Right renal cortex interstitium (tissue), 3 donors: ENCODE measurements around the gene PARP1. TPM values are rescaled to one million over a fixed set of nuclear protein-coding genes. Genes with fewer than 3 reads are reported as not detected.

Source experiments
- DNase-seq, 3 donors: peaks; one replicate each; pipeline ENCODE4 v3.0.0-alpha.2; 2013; ENCODE audit warnings: low read depth in 3 of 3, low spot score in 2 of 3
- polyA plus RNA-seq, 3 donors: library from polyadenylated mRNA; unstranded; fragments of 120-200 nt; gene quantifications; one replicate each; pipeline ENCODE4 v1.2.1, GENCODE V29; 2013; ENCODE audit not compliant: insufficient read length in 3 of 3

PARP1 gene
- polyA plus RNA-seq, 3 donors = 127 to 139 (median 131) TPM

DNA sequence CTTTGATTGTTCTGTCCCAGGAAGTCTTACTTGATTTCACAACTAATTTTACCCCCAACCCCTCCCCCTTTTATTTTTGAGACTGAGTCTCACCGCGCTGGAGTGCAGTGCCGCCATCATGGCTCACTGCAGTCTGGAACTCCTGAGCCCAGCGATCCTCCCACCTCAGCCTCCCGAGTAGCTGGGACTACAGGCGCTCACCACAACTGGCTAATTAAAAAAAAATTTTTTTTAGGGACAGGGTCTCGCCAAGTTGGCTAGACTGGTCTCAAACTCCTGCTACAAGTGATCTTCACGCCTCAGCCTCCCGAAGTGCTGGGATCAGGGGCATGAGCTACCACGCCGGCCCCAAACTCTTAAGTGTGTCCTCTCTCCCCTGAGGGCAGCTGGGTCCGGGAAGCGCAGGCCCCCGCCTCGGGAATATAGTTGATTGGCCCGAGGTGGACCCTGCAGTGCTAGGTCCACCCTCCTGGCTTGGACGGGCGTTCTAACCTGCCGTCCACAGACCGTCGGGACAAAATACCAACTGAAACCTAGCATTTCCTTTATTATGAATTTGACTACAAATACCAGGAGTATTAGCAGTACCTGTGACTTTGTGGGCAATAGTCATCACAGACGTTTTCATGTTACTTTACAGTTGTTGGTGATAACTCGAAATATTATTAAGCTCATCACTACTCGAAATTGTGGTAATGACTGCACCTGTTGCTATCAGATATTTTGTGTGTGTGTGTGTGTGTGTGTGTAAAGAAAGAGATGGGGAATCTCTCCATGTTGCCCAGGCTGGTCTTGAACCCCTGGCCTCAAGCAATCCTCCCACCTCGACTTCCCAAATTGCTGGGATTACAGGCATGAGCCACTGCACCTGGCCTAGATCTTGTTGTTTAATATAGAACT lies 642 bp upstream of the PARP1 start:
- no peak for DNase-seq

DNA sequence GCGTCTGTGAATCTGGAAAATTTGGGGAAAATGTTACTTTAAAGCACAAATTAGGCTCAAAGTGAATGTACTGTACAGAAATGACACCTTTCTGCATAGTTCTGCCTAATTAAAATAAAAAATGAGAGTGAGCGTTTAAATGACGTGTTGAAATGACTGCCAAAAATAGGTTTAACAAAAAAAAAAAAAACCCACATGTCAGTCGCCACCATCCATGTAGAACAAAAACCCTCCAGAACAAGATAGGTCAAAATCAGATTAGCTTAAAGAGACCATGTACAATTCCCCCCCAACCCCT lies 745 bp downstream of the PARP1 start:
- DNase-seq = no peak

DNA sequence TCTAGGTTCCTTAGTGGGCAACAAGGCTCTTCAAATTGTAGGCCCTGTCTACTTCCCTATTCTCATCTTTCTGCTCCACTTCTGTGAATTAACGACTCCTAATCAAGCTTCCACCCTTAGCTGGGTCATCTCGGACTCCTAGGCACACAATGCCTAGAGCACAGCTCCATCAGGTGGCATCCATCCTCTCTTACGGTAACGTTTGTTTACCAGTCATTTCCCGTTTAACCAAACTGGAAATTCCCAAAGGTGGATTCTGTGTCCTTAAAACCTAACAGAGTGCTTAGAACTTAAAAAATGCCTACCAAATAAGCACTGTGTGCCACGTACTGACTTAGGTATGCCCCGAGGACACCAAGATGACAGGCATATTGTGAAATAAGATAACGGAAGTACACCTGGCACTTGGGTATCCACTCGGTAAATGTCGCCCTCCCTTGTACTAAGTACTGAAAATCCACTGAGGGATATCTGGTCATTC lies 1.5 kb downstream of the PARP1 start:
- no peak for DNase-seq

DNA sequence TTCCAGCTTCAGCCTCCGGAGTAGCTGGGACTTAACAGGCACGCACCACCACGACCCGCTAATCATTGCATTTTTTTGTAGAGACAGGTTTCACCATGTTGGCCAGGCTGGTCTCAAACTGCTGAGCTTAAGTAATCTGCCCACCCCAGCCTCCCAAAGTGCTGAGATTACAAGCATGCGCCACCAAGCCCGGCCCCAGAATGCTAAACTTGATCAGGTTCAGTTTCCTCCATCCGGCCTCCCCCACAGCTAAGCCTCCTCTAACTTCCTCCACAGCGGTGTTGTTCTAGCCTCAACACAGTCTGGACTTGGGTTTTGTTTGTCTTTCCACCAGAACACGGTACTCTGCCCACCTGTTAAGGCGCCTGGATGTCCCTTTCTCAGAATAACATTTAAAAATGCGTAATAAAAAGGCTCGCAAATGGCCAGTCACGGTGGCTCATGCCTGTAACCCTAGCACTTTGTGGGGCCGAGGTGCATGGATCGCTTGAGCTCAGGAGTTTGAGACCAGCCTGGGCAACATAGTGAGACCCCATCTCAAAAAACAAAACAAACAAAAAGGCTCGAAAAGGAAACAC lies 2.4 kb downstream of the PARP1 start:
- DNase-seq = no peak

DNA sequence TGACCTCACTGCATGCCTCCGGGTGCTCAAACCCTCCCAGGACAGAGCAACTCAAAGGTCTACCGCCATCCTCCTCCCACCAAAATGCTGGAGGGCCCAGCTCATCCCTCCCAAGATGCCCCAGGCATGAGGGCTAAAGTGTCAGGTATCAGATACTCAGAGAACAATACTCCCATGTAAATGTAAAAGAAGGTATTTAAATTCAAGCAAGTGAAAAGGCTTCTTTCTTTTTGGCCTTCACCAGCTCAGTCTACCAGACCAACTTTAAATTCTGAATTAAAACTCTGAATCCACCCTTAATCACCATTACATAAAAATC lies 3.0 kb downstream of the PARP1 start:
- no peak for DNase-seq

DNA sequence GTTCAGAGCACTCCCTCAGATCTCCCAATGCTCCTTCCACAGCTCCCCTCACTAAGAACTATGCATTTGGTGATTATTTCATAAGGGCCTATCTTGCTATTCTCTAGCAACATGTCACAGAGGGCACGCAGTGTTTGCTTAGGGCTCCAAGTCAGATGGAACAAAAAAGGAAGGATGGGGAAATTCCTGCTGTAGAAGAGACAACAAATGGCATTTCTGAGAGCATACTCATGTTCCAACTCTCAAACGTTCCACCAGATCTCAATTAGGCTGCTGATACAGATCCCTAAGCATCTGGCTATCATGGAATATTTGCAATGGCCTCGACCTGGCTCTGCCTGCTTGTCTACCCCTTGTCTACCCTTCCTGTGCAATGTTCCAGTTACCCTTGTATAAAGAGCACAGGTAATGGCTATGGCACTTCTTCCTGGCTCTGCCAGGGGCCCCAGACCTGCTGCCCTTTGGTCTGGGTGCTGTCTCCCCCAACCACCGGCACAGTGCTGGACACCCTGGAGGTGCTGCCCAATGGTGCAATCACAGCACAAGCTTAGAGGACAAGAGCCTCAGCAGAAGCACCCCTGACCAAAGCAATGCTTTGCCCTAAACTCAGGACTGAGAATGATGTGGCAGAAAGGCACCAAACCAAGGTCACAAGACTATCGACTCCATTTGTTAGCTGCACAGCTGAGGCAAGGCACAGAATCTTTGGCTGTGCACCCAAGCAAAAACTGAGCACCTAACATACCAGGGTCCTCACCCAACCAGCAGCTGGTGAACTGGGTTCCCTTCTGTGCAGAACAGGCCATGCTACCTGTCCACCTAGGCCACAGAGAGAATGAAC lies 3.6 kb downstream of the PARP1 start:
- no peak for DNase-seq

DNA sequence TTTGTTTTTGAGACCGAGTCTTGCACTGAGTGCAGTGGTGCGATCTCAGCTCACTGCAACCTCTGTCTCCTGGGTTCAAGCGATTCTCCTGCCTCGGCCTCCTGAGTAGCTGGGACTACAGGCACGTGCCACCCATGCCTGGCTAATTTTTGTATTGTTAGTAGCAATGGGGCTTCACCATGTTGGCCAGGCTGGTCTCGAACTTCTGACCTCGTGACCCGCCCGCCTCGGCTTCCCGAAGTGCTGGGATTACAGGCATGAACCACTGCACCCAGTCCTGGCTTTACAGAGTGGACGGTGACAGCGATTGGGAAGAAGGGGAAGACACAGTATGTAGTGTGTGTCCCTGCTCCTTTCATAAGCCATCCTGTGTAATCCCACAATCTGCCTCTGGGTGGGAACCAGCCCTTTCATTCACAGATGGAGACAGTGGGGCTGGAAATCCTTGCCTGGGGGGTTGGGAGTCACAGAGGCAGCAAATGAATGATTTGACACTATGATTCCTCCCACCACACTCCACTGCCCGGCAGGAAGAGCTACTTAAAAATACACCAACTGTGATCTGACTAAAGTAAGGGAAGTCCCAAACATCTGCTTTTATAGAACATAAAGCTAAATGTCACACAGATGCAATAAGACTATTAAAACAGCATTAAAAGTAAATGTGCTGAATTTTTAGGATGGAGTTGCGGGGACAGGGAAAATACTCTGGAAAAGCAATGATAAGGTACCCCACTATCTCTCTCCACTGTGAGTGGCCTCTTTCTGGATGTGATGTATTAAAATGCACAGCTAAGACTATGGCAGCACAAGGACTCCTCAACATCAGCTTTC lies 4.5 kb downstream of the PARP1 start:
- DNase-seq = no peak

DNA sequence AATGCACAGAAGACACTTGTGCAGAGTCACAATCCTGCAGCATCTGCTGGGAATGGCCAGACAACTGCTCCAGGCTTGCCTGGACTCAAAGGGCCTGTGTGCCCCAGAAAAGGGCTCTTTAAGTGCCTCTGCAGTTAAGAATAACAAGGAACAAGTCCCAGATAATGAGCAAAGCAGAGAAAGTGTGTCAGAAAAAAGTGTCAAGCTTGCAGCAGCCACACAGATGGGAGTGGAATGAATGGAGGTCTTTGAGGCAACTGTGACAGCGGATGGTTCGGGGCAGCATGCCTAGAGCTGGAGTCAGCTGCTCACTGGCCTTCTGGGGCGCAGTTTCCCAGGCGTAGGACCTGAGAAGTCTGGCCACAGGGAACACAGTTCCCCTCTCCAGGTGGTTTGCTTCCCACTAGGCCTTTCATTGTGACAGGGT lies 5.1 kb downstream of the PARP1 start:
- no peak for DNase-seq

DNA sequence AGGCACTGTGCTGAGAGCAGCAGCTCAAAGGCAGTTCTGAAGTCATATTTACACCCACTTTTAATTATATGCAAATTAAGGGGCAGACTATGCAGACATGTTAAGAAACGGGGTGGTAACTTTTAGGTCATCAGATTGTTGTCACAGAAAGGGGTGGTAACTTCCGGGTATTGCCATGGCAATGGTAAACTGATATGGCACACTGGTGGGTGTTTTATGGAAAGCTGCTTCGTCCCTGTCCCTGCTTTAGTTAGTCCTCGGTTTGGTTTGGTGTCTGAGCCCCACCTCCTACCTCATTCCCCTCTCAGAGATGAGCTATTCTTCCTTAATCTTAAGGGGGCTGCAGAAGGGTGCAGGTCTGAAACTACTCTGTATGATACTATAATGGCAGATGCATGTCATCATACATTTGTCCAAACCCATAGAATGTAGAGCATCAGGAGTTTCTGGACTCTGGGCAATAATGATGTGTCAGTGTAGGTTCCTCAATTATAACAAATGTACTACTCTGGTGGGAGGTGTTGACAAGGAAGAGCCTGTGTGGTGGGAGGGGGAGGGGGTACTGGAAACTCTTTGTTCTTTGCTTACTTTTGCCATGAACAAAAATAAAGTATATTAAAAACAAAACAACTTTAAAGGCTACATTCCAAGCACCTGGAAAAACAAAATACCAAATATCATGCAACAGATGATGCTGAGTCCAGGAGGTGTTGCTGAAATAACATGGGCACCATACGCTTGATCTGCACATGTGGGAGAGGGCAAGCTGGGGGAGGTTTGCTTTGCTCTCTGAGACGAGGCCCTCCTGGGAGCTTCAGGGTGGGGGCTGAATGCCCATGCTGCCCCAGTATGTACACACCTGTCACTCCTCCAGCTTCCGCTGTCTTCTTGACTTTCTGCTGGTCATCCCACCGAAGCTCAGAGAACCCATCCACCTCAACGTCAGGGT lies 6.3 kb downstream of the PARP1 start:
- no peak for DNase-seq

DNA sequence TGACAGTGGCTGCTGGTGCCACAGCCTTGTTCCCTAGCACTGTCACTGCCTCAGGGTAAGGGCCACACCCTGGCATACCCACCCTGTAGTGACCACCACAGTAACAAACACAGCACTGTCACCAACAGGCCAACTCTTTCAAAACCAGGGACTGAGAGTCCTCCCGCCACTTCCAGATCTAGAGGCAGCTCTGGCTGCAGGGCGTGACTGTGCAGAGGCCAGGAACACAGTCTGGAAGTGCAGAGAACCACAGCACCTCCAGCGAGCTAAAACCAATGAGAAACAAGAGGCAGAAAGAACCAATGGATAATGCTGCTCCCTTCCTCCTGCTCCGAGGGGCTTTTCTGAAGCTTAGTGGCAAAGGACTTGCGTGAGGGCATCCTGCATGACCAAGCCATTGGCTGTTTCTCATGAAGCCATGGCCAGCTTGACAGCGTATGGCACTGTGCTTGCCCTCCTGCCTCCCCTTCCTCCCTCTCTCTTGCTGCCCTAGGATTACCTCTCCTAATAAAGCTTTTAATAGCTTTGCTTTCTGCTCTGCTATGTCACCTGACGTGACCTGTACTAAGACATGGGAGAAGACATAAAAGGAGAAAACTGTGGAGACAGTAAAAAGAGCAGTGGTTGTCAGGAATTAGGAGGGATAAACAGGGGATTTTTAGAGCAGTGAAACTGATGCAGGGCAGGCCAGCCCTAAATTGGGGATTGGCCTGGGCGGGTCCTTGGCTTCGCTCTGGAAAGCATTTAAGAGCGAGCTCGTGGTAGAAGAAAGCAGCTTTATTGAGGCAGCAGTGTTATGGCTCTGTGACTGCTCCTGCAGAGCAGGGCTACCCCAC lies 7.2 kb downstream of the PARP1 start:
- DNase-seq = no peak

DNA sequence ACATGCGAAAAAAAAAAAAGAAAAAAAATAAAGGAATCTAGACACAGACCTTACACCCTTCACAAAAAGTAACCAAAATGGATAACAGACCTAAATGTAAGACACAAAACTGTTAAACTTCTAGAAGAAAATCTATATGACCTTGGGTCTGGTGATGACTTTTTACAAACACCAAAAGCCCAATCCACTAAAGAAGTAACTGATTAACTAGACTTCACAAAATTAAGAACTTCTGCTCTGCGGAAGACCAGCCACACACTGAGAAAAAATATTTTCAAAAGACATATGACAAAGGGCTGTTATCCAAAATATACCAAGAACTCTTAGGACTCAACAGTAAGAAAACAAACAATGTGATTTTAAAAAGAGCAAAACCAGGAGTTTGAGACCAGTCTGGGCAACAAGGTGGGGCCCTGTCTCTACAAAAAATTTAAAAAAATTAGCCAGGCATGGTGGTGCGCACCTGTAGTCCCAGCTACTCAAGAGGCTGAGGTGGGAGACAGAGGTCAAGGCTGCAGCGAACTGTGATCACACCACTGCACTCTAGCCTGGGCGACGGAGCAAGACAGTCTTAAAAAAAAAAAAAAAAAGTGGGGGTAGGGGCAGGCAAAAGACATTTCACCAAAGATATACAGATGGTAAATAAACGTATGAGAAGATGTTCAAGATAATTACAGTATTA lies 9.8 kb downstream of the PARP1 start:
- DNase-seq = no peak

DNA sequence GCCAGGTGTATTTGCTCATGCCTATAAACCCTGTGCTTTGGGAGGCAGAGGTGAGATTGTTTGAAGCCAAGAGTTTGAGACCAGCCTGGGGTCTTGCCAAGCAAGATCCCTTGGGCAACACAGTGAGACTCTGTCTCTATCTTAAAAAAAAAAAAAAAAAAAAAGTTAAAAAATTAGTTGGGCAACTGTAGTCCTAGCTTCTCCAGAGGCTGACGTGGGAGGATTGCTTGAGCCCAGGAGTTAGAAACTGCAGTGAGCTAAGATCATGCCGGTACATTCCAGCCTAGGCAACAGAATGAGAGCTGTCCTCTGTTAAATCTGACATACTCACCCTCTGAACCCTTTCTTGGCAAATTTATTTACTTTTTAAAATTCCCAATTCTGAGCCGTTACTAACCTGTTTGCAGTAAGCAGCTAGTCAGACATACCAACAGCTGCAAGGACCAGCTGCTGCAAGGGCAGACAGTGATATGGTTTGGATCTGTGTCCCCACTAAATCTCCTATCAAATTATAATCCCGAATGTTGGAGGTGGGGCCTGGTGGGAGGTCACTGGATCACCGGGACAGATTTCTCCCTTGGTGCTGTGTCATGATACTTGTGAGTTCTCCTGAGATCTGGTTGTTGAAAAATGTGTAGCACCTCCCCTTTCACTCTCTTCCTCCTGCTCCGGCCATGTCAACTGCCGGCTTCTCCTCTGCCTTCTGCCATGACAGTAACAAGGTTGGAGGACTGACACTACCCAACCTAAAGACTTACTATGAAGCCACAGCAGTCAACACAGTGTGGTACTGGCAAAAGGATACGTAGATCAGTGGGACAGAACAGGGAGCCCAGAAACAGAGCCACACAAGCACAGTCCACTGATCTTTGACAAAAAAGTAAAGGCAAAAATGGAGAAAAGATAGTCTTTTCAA lies 10.6 kb downstream of the PARP1 start:
- DNase-seq = no peak

DNA sequence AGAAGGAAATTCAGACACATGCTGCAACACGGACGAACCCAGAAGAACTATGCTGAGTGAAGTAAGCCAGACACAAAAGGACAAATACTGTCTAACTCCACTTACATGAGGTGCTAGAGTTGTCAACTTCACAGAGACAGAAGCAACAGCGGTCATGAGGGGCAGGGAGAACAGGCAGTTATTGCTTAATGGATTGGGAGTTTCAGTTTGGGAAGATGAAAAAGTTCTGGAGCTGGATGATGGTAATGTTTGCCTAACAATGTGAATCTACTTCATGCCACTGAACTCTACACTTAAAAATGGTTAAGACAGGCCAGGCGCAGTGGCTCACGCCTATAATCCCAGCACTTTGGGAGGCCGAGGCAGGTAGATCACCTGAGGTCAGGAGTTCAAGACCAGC lies 12.1 kb downstream of the PARP1 start:
- no peak for DNase-seq

DNA sequence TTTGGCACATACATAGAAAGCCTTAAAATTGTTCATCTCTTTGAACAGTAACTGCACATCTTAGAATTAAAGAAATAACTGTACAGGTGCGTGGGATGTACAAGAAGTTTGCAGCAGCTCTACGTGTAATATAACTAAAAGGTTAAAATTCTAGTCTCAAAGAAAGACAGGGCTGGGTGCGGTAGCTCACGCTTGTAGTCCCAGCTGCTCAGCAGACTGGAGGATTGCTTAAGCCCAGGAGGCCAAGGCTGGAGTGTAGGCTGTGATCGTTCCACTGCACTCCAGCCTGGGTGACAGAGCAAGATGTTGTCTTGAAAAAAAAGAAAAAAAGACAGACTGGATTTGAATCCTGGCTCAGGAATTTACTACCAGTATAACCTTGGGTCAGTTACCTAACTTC lies 13.4 kb downstream of the PARP1 start:
- DNase-seq = no peak

DNA sequence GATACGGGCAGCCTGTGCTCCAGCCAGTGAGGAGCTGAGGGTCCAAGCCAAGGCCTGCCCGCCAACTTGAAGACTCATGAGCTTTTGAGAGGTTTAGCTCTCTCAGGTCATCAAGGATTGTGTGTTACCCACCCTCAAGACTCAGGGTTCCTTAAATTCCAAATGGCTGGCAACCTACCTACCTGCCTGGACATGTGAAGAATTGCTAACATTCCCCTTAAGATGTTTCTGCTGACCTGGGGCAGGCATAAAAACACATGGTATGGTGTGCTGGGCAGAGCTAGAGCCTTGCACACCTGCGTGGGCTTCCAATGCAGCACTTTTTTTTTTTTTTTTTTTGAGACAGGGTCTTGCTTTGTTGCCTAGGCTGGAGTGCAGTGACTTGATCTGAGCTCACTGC lies 17.2 kb downstream of the PARP1 start:
- DNase-seq = no peak

DNA sequence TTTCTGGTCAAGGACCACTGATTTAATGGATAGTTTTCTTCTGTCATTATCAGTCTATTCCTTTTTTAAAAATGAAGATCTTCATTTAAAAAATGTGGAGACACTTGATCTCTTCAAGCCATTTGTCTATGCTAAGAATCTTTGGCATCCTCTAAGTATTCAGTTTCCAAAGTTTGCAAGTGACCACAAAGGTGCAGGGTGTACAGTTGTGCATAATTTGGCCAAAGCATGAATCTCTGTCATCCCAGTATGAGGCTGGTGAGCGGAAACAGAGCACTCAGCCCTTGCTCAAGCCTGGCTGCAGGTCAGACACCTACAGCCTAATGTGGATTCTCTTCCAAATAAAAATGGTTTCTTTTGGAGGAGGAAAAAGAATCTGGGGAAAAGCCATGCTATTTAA lies 19.8 kb downstream of the PARP1 start:
- no peak for DNase-seq

DNA sequence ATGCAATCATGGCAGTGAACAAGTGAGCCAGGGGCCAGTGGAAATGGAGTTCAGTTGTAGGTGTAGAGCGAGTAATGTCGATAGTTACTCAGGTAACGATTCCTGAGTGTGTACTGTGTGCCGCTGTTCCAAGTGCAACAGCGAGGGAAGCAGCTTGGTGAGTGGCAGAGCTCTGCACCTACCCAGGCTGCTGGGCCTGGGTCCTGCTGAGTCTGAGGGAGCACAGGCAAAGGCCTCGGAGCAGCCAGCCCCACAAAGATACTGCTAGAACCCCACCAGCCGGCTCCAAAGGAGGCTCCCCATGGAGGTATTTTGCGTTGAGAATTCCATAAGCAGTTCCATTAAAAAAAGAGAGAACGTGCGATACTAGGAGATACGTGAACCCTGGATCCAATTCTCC lies 23.2 kb downstream of the PARP1 start:
- DNase-seq = no peak
